ENCODE results near the gene POMGNT2. TPM values are rescaled to one million over a fixed set of nuclear protein-coding genes. Genes with fewer than 3 reads are reported as not detected.

POMGNT2 gene
- total and polyA plus RNA-seq, 2 experiments from 2014 or later: 10.7 to 26.1 TPM

- no peaks in the 10 kb centered on the region for H3K4me1 ChIP-seq (ENCODE audit: insufficient read depth)
- TF ChIP-seq ZNF114 (CRISPR knock-in tag; IDR thresholded peaks at IDR 0.05) (no peak), CREB1 (CRISPR knock-in tag; IDR thresholded peaks at IDR 0.05; ENCODE audit: low read depth) (no peak), STAT1 (IDR thresholded peaks at IDR 0.05; ENCODE audit: unreplicated experiment) (no peak), CTCF (conservative IDR thresholded peaks at IDR 0.05; ENCODE audit: low read depth in 2 of 2) (no peak), REST (IDR thresholded peaks at IDR 0.05; ENCODE audit: unreplicated experiment) (no peak), POLR2AphosphoS5 (IDR thresholded peaks at IDR 0.05; ENCODE audit: low read depth) (no peak), NANOG (IDR thresholded peaks at IDR 0.05; ENCODE audit: borderline replicate concordance) (no peak), ZNF462 (CRISPR knock-in tag; IDR thresholded peaks at IDR 0.05) (no peak), EZH2phosphoT487 (IDR thresholded peaks at IDR 0.05; ENCODE audit: unreplicated experiment) (no peak), ZNF331 (CRISPR knock-in tag; IDR thresholded peaks at IDR 0.05; ENCODE audit: low read depth) (no peak), JUNB (IDR thresholded peaks at IDR 0.05; ENCODE audit: unreplicated experiment) (no peak), ETS1 (IDR thresholded peaks at IDR 0.05) (no peak), EZH2 (IDR thresholded peaks at IDR 0.05; ENCODE audit: low read depth, unreplicated experiment) (no peak)
- H3K27ac Mint-ChIP-seq: no peak overlapping the region
- no peaks in the 10 kb centered on the region for H3K36me3 ChIP-seq (ENCODE audit: insufficient read depth)
- peaks cover 5% of the 10 kb centered on the region; the same call in 2 of the 3 replicates for H3K9me3 Mint-ChIP-seq
- ATAC-seq (no peak), DNase-seq (ENCODE audit: low spot score) (no peak)
- H3F3A ChIP-seq (replicated peaks; ENCODE audit: low read depth): no peaks in the 10 kb centered on the region
- H3K4me2 ChIP-seq: no peak overlapping the region
- H3K4me3 Mint-ChIP-seq: no peak overlapping the region
- peaks cover 1% of the 10 kb centered on the region; the same call in 2 of the 3 replicates for H3K36me3 Mint-ChIP-seq (ENCODE audit: low read depth)
- H3K27me3 Mint-ChIP-seq (ENCODE audit: insufficient read depth, low read depth, poor library complexity): peaks cover 4% of the 10 kb centered on the region
- no peaks in the 10 kb centered on the region for H3K4me1 Mint-ChIP-seq
- no peak overlapping the region for H3K4me3 ChIP-seq
- no peak overlapping the region for H2AFZ ChIP-seq
- no peaks in the 10 kb centered on the region for H3K27me3 ChIP-seq (ENCODE audit: insufficient read depth)
- peaks cover 4% of the 10 kb centered on the region; the same call in 1 of the 2 replicates for H3K9me2 ChIP-seq (ENCODE audit: insufficient read depth)
- no peaks in the 10 kb centered on the region for H3K79me2 ChIP-seq (replicated peaks; ENCODE audit: insufficient read depth)
- H3K27ac ChIP-seq (ENCODE audit: low read depth): no peak overlapping the region
- H4K20me1 ChIP-seq (replicated peaks; ENCODE audit: insufficient read depth): no peaks in the 10 kb centered on the region
Observed at GRCh38 chr3:43073116-43073835, 32.6 kb downstream of the POMGNT2 start.
